Measurements from ENCODE around the gene AFF4.
"Not testable (repeated sequence)": the region's sequence is repeated elsewhere in the genome, so short reads cannot be mapped to it uniquely, and the experiment has no call there.

The AFF4 gene

DNA sequence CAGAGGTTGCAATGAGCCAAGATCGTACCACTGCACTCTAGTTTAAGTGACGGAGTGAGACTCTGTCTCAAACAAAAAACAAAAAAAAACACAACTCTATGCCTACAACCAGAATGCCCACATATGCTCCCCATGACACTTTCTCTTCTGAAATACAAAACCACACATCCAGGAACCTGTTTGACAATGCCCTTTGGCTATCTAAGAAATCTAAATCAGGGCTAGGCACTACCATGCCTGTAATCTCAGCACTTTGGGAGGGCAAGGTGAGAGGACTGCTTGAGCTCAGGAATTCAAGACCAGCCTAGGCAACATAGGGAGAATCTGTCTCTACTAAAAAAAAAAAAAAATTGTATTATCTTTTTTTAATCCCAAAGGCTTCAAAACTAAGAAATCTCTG, 10.6 kb downstream of the AFF4 start:
- DNase-seq: no peak

GRCh38 chr5:132951897-132952296, 11.5 kb downstream of the AFF4 start:
- no peak for DNase-seq

DNA sequence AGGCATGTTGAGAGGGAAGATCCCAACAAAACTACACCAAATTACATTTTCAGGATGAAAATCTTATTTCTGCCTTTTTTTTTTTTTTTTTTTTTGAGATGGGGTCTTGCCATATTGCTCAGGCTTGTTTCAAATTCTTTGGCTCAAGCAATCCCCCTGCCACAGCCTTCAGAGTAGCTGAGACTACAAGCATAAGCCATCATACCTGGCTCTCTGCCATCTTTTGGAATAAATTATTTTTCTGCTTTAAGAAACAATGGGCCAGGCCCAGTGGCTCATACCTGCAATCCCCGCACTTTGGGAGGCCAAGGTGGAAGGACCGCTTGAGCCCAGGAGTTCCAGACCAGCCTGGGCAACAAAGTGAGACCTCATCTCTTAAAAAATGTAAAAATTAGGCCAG, 14.3 kb downstream of the AFF4 start:
- DNase-seq: no peak

DNA sequence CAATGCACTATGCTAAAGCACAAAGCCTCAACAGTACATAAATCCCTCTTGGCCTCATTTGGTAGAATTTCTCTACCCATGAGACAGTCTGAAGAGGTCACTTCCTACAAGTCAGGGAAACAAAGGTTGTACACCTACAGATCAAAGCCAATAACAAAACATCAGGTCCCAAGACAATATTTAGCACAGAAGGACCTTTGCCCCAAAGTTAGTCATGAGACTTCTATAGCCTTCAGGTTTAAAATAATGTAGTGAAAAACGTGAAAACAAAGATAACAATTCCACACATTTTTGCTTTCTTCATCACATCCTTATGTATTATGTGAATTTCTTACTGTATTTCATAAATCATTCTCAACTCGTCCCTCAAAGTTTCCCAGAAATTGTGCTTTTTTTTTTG, 15.8 kb downstream of the AFF4 start:
- no peak for DNase-seq

GRCh38 chr5:132945315-132945714, 18.1 kb downstream of the AFF4 start:
- DNase-seq: not testable (repeated sequence)

- no peak for DNase-seq
Observed at GRCh38 chr5:132943362-132944022, 19.9 kb downstream of the AFF4 start.

- DNase-seq: no peak
Observed at GRCh38 chr5:132941331-132941730, 22.1 kb downstream of the AFF4 start.

- DNase-seq: no peak
Observed at GRCh38 chr5:132928062-132928407, 35.4 kb downstream of the AFF4 start.

DNA sequence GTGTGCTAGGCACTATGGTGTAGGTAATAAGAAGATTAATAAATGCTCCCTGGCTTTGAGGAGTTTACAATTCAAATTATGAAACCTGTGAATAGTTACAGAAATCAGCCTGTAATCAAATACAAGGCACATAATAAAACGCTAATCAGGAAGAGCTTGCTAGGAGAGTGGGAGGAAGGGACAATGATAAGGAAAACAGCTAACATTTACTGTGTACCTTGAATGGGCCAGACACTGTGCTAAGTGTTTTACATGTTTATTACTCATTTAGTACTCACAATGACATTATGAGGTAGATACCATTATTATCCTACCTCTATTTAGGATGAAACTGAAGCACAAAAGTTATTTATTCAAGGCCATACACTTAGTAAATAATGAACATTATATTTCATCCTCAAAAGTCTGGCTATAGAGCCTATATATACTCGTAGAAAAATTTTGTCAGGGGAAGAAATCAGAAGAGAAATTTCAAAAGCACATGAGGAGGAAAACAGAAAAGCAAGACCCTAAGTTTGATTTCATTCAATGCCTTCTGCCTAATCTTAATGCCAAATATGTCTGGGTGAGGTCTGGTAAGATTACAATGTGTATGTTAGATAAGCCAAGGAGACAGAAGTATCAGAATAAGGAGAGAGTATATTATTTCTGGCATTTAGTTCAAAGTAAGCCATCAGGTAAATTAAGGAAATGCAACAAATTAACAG, 35.9 kb downstream of the AFF4 start:
- no peak for DNase-seq

- no peak for DNase-seq
Observed at GRCh38 chr5:132926437-132926836, 37.0 kb downstream of the AFF4 start.

DNA sequence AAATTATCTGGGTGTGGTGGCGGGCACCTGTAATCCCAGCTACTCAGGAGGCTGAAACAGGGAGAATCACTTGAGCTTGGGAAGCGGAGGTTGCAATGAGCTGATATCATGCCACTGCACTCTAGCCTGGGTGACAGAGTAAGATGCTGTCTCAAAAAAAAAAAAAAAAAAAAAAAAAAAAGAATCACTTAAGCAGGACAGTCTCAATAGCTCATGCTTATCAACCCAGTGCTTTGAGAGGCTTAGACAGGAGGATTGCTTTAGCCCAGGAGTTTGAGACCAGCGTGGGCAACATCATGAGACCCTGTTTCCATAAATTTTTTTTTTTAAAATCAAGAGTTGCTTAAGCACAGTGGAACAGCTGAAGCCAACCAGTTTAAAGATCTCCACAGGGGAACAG, 47.3 kb downstream of the AFF4 start:
- DNase-seq: no peak

GRCh38 chr5:132915681-132916080, 47.8 kb downstream of the AFF4 start:
- peak; percentile 39 to 64 (median 58) for DNase-seq

DNA sequence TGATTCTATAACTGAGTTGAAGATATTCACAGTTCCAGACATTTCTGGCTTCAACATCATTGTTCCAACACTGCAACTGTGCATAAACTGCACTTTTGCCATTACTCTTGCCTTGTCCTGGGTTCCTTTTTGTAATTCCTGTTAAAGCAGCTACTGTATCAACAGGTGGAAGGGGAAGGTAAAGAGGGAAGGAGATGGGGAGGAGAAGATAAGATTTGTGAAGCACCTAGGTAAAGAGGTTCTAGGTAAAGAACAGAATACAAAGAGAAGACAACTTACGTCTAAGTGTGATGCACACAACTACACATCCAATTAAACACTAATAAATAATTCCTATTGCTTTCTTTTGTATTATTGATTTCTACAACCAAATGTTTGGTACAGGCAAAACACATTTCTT, 53.7 kb downstream of the AFF4 start:
- no peak for DNase-seq

GRCh38 chr5:132907161-132907560, 56.3 kb downstream of the AFF4 start:
- DNase-seq: no peak

GRCh38 chr5:132905938-132906337, 57.5 kb downstream of the AFF4 start:
- peak; percentile 40 to 75 (median 54) for DNase-seq

- no peak for DNase-seq
Observed at GRCh38 chr5:132901730-132902129, 61.7 kb downstream of the AFF4 start.

- DNase-seq: no peak
Observed at GRCh38 chr5:132901036-132901435, 62.4 kb downstream of the AFF4 start.

GRCh38 chr5:132898094-132898493, 65.3 kb downstream of the AFF4 start:
- no peak for DNase-seq

GRCh38 chr5:132896685-132897084, 66.7 kb downstream of the AFF4 start:
- no peak for DNase-seq

- DNase-seq: no peak
Observed at GRCh38 chr5:132895719-132896305, 67.6 kb downstream of the AFF4 start.

- no peak for DNase-seq
Observed at GRCh38 chr5:132890817-132891216, 72.6 kb downstream of the AFF4 start.

GRCh38 chr5:132889501-132889900, 73.9 kb downstream of the AFF4 start:
- DNase-seq: no peak

DNA sequence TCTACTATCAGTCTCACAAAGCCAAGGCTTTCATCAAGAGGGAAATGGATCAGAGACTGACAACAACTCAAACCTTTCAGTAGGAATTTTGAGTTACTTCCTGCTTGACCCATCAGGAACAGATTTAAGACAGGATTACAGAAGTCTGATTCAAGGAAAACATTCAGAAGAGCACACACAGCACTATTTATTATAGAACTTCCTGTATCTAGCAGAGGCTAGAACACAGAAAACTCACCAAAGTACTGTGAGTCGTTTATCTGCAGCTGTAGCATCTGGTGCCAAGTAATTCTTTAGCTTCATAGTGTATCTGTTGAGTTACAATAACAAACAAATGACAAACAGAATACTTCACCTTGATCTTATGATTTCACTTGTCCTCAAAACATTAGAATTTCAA, 76.2 kb downstream of the AFF4 start:
- peak in 3 of 4 experiments; percentile 27 to 54 (median 51) for DNase-seq
